CD4-positive, alpha-beta T cell treated with Interferon gamma for 1 hour (primary cell): ENCODE measurements around the gene REEP1.
"Not testable (repeated sequence)": the region's sequence is repeated elsewhere in the genome, so short reads cannot be mapped to it uniquely, and the experiment has no call there.

Experiments used
- DNase-seq: peaks from one replicate; pipeline ENCODE4 v3.0.0-alpha.2; 2020

Gene REEP1

GRCh38 chr2:86221066-86221684 is 116.3 kb downstream of the REEP1 start:
- peak; percentile 59 for DNase-seq

DNA sequence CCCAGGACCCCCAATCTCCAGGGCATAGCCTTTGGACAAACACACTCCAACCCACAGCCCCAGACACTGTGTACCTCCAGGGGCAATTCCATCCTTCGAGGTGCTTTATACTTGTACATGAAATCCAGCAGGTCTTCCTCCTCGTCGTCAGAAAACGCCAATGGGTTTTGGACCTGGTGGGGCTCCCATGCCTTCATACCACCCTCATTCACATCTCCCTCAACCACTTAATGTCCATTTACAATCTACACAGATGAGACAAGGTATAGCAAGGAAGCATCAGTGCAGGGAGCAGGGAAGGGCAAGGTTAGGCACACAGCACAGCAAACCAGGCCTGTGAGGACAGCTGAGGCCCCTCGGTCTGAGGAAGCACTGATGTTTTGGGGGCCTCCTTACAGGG is 117.5 kb downstream of the REEP1 start:
- DNase-seq, result no peak

- DNase-seq, result no peak
Observed at GRCh38 chr2:86218124-86218523, 119.3 kb downstream of the REEP1 start.

DNA sequence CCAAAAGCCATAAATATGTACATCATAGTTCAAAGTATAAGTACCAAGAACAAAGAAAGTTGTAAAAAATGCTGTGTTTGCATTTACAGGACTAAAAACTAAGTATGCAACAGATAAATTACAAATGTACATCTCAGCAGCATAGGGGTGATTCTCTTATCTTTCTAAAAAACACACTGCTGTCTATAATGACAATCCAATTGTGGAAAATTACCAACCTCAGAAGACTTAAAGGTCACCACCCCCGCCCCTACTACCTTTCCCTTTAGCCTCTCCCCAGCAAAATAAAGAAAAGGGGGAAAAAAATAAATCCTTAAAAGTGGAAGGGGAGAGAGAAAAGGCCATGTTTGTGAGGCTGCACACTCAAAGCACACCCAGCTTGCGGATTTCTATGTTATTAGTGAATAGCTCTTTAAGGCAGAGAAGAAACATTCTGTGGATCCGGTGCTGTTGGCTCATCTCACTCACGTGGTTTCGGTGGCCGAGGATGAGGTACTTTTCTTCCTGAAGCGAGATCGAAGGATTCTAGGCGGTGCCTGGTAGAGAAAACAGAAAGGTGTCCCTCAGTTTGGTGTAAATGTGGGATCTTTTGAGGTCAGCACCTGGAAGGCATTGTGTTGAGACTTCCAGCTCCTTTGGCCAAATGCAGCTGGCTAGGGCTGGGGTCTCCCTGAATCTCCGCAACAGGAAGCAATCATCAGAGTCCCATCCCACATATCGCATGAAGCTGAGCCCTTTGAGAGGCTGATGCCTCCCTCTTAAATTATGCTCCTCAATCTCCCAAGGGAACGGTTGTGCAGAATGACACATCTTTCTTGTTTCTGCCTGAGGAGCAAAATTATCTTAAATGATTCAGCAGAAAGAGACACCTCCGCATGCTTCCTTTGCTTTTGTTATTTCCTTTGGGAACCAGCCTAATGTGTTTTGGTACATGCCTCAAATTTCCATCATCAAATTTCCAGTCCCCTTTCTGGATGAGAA is 120.6 kb downstream of the REEP1 start:
- no peak for DNase-seq

DNA sequence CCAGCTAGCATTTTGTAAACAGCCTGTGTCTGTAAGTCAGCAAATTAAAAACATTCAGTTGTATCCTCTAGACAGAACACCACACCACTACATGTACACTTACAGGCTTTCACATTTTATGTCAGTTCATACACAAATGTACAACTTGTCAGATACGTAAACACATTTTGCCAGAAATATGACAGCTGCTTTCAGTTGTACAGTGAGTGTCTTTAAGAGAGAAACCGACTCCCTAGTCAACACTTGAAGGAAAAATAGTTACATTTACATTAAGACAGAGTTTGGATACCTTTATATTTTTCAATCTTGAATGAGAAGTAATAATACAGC is 123.0 kb downstream of the REEP1 start:
- DNase-seq, result no peak

DNA sequence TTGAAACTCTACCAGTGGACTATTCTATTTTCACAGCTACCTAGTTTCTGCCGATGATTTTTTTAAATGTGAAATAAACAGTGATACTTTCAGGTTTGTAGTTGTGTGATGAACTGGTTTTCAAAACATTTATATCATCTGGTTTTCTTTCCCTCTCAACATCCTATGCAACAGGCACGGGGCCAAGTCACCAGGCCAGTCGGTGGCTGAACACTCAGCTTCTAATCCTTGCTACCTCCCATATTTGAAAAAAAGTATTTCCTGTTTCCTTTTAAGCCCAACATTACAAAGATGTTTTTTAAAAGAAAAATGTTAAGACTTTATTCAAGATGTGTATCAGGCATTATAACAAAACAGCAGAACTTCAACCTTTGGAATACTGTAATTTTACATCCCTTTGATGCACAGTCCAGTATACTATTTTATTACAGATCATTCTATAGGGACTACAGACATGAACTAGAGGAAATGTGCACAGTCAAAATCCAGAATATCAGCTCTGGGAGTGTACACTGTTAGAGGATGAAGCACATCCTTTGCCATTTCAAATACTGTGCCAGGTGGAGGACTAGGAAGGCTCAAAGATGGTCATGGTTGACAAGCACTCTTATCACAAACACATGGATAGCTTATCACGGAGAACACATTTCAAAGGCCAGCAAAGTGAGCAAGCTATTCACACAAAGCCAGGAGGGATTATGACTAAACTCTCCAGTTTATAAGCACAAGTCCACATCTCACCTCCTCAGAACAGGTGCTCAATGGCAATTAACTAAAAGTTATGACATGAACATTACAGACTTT is 123.5 kb downstream of the REEP1 start:
- DNase-seq, result no peak

- DNase-seq, result no peak
Observed at GRCh38 chr2:86213056-86213455, 124.4 kb downstream of the REEP1 start.

DNA sequence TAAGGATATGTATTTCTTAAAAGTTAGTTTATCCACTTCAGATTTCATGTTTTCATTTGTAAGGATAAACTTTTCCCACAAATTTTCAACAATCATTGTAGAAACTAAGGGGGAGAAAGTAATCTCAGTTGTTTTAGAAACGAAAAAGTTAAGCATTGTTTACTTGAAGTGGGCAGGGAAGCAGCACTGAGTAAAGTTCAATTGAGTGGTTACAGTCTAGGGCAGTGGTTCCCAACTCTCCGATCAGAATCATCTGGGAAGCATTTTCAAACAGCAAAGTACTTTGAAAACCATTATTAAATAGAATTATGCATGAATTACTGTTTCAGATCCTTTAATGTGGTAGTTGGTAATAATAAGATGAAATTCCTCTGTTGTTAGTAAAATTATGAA is 125.6 kb downstream of the REEP1 start:
- no peak for DNase-seq

- DNase-seq, result no peak
Observed at GRCh38 chr2:86211033-86211795, 126.2 kb downstream of the REEP1 start.

DNA sequence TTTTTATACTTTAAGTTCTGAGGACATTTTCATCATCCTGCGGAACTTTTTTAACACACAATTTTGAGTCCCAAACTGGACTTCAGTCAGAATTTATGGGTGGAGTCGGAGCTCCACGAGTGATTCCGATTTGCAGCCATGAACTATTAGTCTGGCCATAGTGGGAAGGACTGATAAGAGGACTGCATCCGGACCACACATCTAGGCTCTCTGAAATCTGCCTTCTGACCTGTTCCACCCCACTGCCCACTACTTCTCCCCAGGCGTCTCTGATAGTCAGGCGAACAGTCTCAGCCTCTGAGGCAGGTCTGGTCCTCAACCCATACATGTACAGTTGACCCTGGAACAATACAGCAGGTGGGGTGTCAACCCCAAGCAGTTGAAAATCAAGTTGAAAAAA is 133.0 kb downstream of the REEP1 start:
- no peak for DNase-seq

DNA sequence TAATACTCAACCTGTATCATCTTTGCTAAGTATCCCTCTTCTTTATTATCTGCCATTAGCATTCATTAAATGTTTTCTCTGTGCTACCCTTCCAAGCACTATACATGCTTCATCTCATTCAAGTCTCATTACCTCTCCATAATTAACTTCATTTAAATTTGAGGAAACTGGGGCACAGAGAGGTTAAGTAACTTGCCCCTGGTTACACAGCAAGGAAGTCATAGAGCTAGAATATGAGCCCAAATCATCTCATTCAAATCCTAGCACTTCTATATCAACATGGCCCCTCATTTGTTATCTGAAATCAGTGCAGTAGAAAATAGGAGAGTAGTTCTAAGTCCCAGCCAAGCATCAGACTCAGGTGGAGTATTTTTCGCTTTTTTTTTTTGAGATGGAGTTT is 133.8 kb downstream of the REEP1 start:
- DNase-seq, result no peak

- no peak for DNase-seq
Observed at GRCh38 chr2:86202702-86203101, 134.7 kb downstream of the REEP1 start.

GRCh38 chr2:86202336-86202692 is 135.1 kb downstream of the REEP1 start:
- DNase-seq, result no peak

DNA sequence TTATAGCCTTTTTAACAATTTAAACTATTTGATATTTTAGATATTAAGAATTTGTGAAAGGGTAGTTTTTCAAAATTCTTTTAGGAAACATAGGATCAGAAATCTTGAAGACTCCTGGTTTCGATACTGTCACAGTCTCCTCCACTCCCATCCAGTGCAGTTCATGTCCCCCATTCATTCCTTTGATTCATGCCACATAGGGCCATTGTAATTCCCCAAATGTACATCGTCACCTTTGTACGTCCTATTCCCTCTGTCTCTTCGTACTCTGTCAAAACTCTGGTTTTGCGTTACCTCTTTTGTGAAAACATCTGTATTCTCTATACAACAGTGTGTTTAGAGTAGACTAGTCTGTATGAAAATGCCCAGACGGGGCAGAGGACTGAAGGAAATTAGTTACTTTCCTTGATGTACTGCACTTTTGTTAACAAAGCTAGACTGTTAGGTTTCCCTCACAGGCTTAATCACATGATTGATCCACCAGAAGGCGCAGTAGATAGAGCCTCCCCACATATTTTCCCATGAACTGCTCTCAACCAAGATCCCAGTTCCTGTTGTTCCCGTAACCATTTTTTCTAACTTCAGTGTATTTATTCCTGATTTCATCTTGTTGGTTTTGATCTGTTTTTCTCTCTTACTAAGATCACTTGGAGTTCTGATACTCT is 135.6 kb downstream of the REEP1 start:
- DNase-seq, result no peak

DNA sequence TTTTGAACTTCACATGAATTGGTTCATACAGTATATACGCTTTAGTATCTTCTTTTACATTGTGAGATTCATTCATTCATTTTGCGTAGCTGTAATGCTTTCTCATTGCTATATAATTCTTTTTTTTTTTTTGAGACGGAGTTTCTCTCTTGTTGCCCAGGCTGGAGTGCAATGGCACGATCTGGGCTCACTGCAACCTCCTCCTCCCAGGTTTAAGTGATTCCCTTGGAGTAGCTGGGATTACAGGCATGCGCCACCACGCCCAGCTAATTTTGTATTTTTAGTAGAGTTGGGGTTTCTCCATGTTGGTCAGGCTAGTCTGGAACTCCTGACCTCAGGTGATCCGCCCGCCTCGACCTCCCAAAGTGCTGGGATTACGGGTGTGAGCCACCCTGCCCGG is 136.9 kb downstream of the REEP1 start:
- DNase-seq, result not testable (repeated sequence)

- DNase-seq, result no peak
Observed at GRCh38 chr2:86199834-86200177, 137.6 kb downstream of the REEP1 start.

DNA sequence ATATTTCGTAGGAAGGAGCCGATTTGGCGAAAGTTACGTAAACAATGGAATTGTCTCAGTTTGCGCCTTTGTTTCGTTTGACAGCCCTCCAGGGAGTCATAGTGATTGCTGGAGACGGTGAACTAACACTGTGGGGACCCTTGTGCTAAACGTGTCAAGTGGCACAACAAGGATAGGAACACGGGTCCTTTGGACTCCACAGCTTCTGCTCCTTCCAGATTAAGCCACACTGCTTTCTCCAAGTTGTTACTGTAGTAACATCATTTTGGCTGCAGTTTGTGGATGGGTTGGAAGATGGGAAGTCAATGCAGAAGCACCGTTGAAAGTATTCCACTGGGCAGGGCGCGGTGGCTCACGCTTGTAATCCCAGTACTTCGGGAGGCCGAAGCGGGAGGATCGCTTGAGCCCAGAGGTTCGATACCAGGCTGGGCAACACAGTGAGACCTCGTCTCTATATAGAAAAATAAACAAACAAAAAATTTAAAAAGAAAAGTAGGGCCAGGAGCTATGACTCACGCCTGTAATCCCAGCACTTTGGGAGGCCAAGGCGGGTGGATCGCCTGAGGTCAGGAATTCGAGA is 141.5 kb downstream of the REEP1 start:
- no peak for DNase-seq

DNA sequence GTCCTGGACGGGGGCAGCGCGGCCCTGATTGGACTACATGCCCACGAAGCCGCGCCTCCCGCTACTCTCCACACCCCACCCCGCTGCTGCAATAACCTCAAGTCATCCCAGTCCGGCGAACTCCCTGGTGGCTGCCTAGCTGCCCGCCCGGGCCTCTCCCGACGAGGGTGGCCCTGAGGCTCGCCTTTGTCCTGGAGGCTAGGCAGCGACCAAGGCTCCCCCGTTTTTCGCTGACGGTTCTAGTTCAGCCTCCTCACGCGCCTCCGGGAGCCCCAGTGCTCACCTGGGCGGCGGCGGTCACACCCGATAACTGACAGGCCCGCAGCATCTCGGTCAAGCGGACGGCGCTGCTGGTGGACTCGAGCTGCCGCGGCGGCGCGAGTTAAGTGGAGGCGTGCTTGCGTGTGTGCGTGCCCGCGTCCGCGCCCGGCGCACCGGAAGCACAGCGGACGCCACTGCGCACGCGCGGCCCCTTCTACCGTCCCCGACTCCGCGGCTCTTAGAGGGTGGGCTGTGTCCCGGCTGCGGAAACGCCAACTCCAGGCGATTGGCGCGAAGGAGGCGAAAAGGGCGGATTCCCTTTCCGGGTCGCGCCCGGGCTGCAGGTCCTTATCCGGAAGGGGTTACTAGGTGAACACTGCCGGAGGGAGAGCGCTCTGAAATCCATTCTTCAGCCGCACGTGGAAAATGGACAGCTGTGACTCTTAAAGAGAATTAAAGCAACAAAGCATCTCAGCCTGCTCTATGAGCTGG is 142.2 kb downstream of the REEP1 start, which contains the start of gene IMMT:
TSS of gene IMMT (minus strand) at position 408 of the 753 bp plus-strand sequence. CDS start at position 328, 80 bp downstream.
- DNase-seq, result peak; percentile 91

- DNase-seq, result no peak
Observed at GRCh38 chr2:86194751-86195054, 142.7 kb downstream of the REEP1 start.

- no peak for DNase-seq
Observed at GRCh38 chr2:86193901-86194567, 143.4 kb downstream of the REEP1 start.
